Measurements from ENCODE around the gene GPRC5C. TPM values are rescaled to one million over a fixed set of nuclear protein-coding genes. Genes with fewer than 3 reads are reported as not detected.

The GPRC5C gene
- total and polyA plus RNA-seq, 2 of the 13 experiments (the other 11 are each of a cell fraction or from before 2014, with no cell fraction given) = 85.6 to 300 TPM

DNA sequence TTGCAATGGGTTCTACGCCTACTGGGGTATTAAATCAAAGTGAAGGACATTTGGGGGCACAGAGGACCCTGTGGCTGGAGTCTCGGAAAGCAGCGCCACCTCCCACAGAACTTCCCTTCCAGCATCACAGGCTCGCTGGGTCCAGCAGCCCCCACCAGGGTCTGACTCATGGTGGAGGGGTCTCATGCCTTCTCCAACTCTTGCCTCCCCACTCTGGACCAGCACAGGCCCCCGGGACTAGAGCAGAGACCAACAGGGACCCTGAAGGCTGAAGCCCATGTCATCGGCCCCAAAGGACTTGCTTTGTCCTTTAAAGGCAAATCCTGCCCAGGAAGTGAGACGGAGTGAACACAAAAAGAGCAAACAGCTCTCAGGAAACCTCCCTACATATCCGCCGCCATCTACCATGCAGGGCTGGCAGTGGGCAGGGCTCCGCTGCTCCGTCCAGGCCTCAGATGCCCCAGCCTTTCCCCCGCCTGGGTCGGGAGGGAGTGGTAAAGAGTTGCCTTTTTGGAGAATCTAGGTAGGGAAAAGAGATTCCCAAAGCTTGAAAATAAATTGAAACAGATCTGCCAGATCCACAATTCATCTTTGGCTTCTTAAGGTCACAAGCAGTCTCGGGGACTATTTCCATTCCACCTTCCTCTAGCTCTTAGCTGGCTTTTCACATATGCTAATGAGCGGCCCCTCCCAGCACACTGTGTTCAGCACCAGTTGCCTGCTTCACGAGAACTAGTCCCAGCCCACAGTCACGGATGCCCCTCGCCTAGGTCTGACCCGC lies 2.1 kb upstream of the GPRC5C start (continued):
- TF ChIP-seq SNAI1 (CRISPR knock-in tag; IDR thresholded peaks at IDR 0.05; ENCODE audit: borderline replicate concordance) (no peak), TCF7L2 (IDR thresholded peaks at IDR 0.05; ENCODE audit: low read depth, low read length) (no peak), SP4 (CRISPR knock-in tag; IDR thresholded peaks at IDR 0.05) (peak; percentile 23; the same call in 1 of the 2 replicates), ZNF570 (CRISPR knock-in tag; IDR thresholded peaks at IDR 0.05; ENCODE audit: borderline replicate concordance) (no peak), HOXA3 (CRISPR knock-in tag; IDR thresholded peaks at IDR 0.05) (no peak; the same call in 1 of the 2 replicates), ZNF761 (CRISPR knock-in tag; conservative IDR thresholded peaks at IDR 0.05) (0 out of 2 replicates have a peak, but pooled peaks have one; percentile 29), MBD4 (IDR thresholded peaks at IDR 0.05; ENCODE audit: borderline replicate concordance, low read length) (no peak), SALL2 (CRISPR knock-in tag; IDR thresholded peaks at IDR 0.05) (no peak; the same call in 1 of the 2 replicates), CREM (IDR thresholded peaks at IDR 0.05) (no peak), CREM (CRISPR knock-in tag; IDR thresholded peaks at IDR 0.05) (no peak), GLI4 (CRISPR knock-in tag; IDR thresholded peaks at IDR 0.05; ENCODE audit: borderline replicate concordance) (0 out of 2 replicates have a peak, but pooled peaks have one; percentile 29), ZNF317 (CRISPR knock-in tag; IDR thresholded peaks at IDR 0.05) (peak; percentile 65), RARA (CRISPR knock-in tag; IDR thresholded peaks at IDR 0.05) (peak; percentile 28), ELF3 (CRISPR knock-in tag; IDR thresholded peaks at IDR 0.05) (peak; percentile 60; the same call in 1 of the 2 replicates), MTA1 (CRISPR knock-in tag; IDR thresholded peaks at IDR 0.05; ENCODE audit: borderline replicate concordance) (peak; percentile 70), FOXA3 (CRISPR knock-in tag; IDR thresholded peaks at IDR 0.05) (peak; percentile 41; the same call in 1 of the 2 replicates), MLX (CRISPR knock-in tag; IDR thresholded peaks at IDR 0.05) (peak; percentile 11; the same call in 1 of the 2 replicates), NR2C2 (CRISPR knock-in tag; IDR thresholded peaks at IDR 0.05; ENCODE audit: borderline replicate concordance) (no peak; the same call in 1 of the 2 replicates), FOXP1 (IDR thresholded peaks at IDR 0.05) (no peak), FOXP1 (CRISPR knock-in tag; IDR thresholded peaks at IDR 0.05) (no peak; the same call in 1 of the 2 replicates), ZNF510 (CRISPR knock-in tag; IDR thresholded peaks at IDR 0.05; ENCODE audit: low read depth) (no peak; the same call in none of the 2 replicates), ZC3H4 (CRISPR knock-in tag; IDR thresholded peaks at IDR 0.05; ENCODE audit: borderline replicate concordance) (peak; percentile 80; the same call in 1 of the 2 replicates), ZNF550 (CRISPR knock-in tag; IDR thresholded peaks at IDR 0.05; ENCODE audit: borderline replicate concordance) (peak; percentile 61; the same call in 1 of the 2 replicates), KLF12 (CRISPR knock-in tag; IDR thresholded peaks at IDR 0.05; ENCODE audit: borderline replicate concordance) (no peak), HHEX (CRISPR knock-in tag; IDR thresholded peaks at IDR 0.05) (no peak), ZNF10 (CRISPR knock-in tag; IDR thresholded peaks at IDR 0.05; ENCODE audit: borderline replicate concordance, low read depth) (no peak), BRD4 (CRISPR knock-in tag; IDR thresholded peaks at IDR 0.05) (peak; percentile 74; the same call in 1 of the 2 replicates), ZNF616 (CRISPR knock-in tag; IDR thresholded peaks at IDR 0.05; ENCODE audit: low read depth) (no peak), NFATC3 (CRISPR knock-in tag; IDR thresholded peaks at IDR 0.05) (no peak)
- TF ChIP-seq, protein P1, sequence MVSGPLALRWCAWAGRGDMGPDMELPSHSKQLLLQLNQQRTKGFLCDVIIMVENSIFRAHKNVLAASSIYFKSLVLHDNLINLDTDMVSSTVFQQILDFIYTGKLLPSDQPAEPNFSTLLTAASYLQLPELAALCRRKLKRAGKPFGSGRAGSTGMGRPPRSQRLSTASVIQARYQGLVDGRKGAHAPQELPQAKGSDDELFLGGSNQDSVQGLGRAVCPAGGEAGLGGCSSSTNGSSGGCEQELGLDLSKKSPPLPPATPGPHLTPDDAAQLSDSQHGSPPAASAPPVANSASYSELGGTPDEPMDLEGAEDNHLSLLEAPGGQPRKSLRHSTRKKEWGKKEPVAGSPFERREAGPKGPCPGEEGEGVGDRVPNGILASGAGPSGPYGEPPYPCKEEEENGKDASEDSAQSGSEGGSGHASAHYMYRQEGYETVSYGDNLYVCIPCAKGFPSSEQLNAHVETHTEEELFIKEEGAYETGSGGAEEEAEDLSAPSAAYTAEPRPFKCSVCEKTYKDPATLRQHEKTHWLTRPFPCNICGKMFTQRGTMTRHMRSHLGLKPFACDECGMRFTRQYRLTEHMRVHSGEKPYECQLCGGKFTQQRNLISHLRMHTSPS (CRISPR knock-in tag; IDR thresholded peaks at IDR 0.05; ENCODE audit: low read depth) = peak; percentile 66

Measured in HepG2 (cell line).